Tibial nerve (tissue), 4 donors: ENCODE results near the gene EDAR. TPM values are rescaled to one million over a fixed set of nuclear protein-coding genes. Genes with fewer than 3 reads are reported as not detected.

Experiments
- DNase-seq, 2 donors: peaks; one replicate each; pipeline ENCODE4 v3.0.0-alpha.2; 2019; ENCODE audit warnings: low spot score in 2 of 2
- H3K27ac ChIP-seq, 4 donors: fragments of 200-600 bp; sonication (generic) in 3 of 4; one replicate each; pipeline ENCODE4 v1.5.1; 2017 to 2019; ENCODE audit warnings: mild to moderate bottlenecking in 1 of 4
- H3K27me3 ChIP-seq, 2 donors: fragments of 200-600 bp; sonication (generic) in 1 of 2; one replicate each; pipeline versions ENCODE4 v1.5.1 to v1.6.0; 2017 to 2019
- H3K36me3 ChIP-seq, 3 donors: fragments of 200-600 bp; sonication (generic); one replicate each; pipeline ENCODE4 v1.5.1; 2018 to 2019
- H3K4me1 ChIP-seq, 4 donors: fragments of 200-600 bp; sonication (generic) in 3 of 4; one replicate each; pipeline ENCODE4 v1.5.1; 2017 to 2019
- H3K4me3 ChIP-seq, 4 donors: fragments of 200-600 bp; sonication (generic) in 3 of 4; one replicate each; pipeline ENCODE4 v1.5.1; 2017 to 2019; ENCODE audit warnings: mild to moderate bottlenecking in 1 of 4, moderate library complexity in 1 of 4
- H3K9me3 ChIP-seq, 4 donors: fragments of 200-600 bp; sonication (generic) in 3 of 4; one replicate each; pipeline ENCODE4 v1.5.1; 2017 to 2019
- CTCF ChIP-seq, 5 experiments: fragments of 200-600 bp in 3 of 5; fragments of 450-650 bp in 2 of 5; sonication (generic) in 3 of 5; IDR thresholded peaks; one replicate each; pipeline ENCODE4 v1.5.1; 2016 to 2019; ENCODE audit warnings: antibody characterized with exemption in 5 of 5, mild to moderate bottlenecking in 3 of 5, moderate library complexity in 2 of 5
- EP300 ChIP-seq, 2 donors: sonication (generic); formaldehyde crosslinking; IDR thresholded peaks; one replicate each; pipeline ENCODE4 v1.6.1; 2017; ENCODE audit warnings: antibody characterized with exemption in 2 of 2, mild to moderate bottlenecking in 1 of 2
- POLR2A ChIP-seq, 2 donors: fragments of 450-650 bp; IDR thresholded peaks; one replicate each; pipeline ENCODE4 v1.6.1; 2017; ENCODE audit warnings: antibody characterized with exemption in 2 of 2, mild to moderate bottlenecking in 2 of 2, moderate library complexity in 2 of 2
- whole genome bisulfite sequencing, 2 donors: methylation state at CpG; one replicate each; pipeline ENCODE4 v1.1.5; 2018; 5-methylcytosine and 5-hydroxymethylcytosine counted together
- total RNA-seq, 4 donors: library from RNA; depleted of rRNA; stranded (reverse); fragments of >200 nt; gene quantifications; one replicate each; pipeline ENCODE4 v1.1.0, GENCODE V29; 2016

Gene EDAR
- total RNA-seq, 4 donors from 2014 or later, result under 0.01 TPM; not detected in 3

DNA sequence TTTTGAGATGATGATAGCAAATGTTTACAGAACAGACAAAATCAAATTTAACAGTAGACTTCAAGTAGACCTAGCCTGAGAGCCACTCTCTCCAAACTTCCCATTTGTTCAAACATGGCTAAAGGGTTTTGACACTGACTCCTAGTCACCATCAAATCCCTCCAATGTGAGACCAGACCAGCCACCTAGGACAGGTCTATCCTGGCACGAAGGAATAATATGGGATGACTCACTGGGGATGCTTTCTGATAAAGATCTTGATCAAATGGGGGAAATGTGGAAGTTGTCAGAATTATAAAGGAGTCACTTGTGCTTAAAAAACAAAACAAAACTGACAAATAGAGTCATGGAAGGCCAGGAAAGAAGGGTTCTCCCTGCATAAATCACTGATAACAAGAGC lies 95.7 kb downstream of the EDAR start:
- H3K27ac ChIP-seq, result no peak overlapping the region
- H3K36me3 ChIP-seq, result no peaks in the 10 kb centered on the region
- H3K27me3 ChIP-seq, result no peaks in the 10 kb centered on the region
- no peaks in the 10 kb centered on the region for H3K4me1 ChIP-seq
- no peak for DNase-seq
- 76 to 87% methylated on average over 1 of the region's 1 CpG for WGBS, 2 donors
- H3K4me3 ChIP-seq, result no peak overlapping the region
- peaks cover 0 to 31% (median 2%) of the 10 kb centered on the region in 4 donors for H3K9me3 ChIP-seq
- TF ChIP-seq CTCF (IDR thresholded peaks at IDR 0.05) (no peak), EP300 (IDR thresholded peaks at IDR 0.05) (no peak), POLR2A (IDR thresholded peaks at IDR 0.05) (no peak)

GRCh38 chr2:108889907-108890306 lies 99.1 kb downstream of the EDAR start:
- DNase-seq, result no peak
- WGBS, 2 donors, result 81 to 94% methylated on average over 1 of the region's 1 CpG
- peaks cover 0 to 51% (median 5%) of the 10 kb centered on the region in 4 donors for H3K9me3 ChIP-seq
- H3K4me3 ChIP-seq, result no peak overlapping the region
- no peaks in the 10 kb centered on the region for H3K36me3 ChIP-seq
- H3K4me1 ChIP-seq, result no peaks in the 10 kb centered on the region
- no peak overlapping the region for H3K27ac ChIP-seq
- no peaks in the 10 kb centered on the region for H3K27me3 ChIP-seq
- no peak for TF ChIP-seq EP300 (IDR thresholded peaks at IDR 0.05)
- TF ChIP-seq POLR2A (IDR thresholded peaks at IDR 0.05), result no peak
- TF ChIP-seq CTCF (IDR thresholded peaks at IDR 0.05), result no peak

DNA sequence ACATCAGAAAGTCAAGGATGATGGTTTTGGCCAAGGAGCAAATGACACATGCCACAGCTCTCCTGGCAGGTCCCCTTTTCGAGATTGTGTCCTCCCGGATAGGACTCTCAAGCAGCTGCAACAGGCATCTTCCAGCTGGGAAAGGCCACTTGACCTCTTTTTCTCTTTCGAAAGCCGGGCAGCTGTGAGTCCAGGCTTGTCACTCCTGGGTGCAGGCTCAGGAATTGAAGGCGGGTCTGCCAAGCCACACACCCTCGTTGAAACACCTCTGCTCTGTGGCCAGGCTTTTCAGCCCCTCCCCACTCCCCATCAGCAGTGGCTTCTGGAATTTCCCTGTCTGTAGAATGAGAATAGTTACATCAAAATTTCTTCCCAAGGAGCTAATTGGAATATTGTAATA lies 104.4 kb downstream of the EDAR start:
- no peaks in the 10 kb centered on the region for H3K4me1 ChIP-seq
- no peaks in the 10 kb centered on the region for H3K36me3 ChIP-seq
- TF ChIP-seq CTCF (IDR thresholded peaks at IDR 0.05) (no peak), POLR2A (IDR thresholded peaks at IDR 0.05) (no peak), EP300 (IDR thresholded peaks at IDR 0.05) (no peak)
- no peaks in the 10 kb centered on the region for H3K27me3 ChIP-seq
- no peak for DNase-seq
- WGBS, 2 donors, result 53 to 55% methylated on average over 6 of the region's 6 CpGs
- peaks cover 0 to 57% (median 6%) of the 10 kb centered on the region in 4 donors for H3K9me3 ChIP-seq
- no peak overlapping the region for H3K4me3 ChIP-seq
- H3K27ac ChIP-seq, result no peak overlapping the region

DNA sequence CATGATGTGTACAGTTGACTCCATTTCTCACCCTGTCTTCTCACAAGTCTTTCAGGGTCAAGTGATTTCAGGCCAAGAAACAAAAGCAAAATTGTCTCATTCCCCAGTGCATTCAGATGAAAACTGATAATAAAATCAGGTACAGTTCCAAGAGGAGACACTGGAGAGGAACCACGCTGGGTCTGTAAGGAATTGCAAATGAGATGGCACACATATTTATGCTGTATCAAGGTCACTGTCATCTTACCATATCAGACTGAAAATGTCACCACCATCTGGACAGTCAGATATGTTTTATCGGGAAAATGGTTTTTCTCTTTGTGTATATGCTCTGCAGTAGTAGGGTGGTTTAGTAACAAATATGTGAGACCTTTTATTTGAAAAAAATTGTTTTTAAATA lies 110.7 kb downstream of the EDAR start:
- no peaks in the 10 kb centered on the region for H3K27me3 ChIP-seq
- no peak overlapping the region for H3K27ac ChIP-seq
- no peak for DNase-seq
- no peak overlapping the region for H3K4me3 ChIP-seq
- H3K9me3 ChIP-seq, result peaks cover 0 to 30% (median 3%) of the 10 kb centered on the region in 4 donors
- TF ChIP-seq EP300 (IDR thresholded peaks at IDR 0.05) (no peak), POLR2A (IDR thresholded peaks at IDR 0.05) (no peak), CTCF (IDR thresholded peaks at IDR 0.05) (no peak)
- H3K36me3 ChIP-seq, result no peaks in the 10 kb centered on the region
- 48 to 99% methylated on average over 2 of the region's 2 CpGs for WGBS, 2 donors
- no peaks in the 10 kb centered on the region for H3K4me1 ChIP-seq

- no peak for DNase-seq
- 94% methylated on average over 2 of the region's 2 CpGs for WGBS, 2 donors
- no peak for TF ChIP-seq POLR2A (IDR thresholded peaks at IDR 0.05)
- TF ChIP-seq CTCF (IDR thresholded peaks at IDR 0.05), result no peak
- TF ChIP-seq EP300 (IDR thresholded peaks at IDR 0.05), result no peak
- Histone ChIP-seq H3K27ac (no peak overlapping the region), H3K27me3 (no peaks in the 10 kb centered on the region), H3K36me3 (no peaks in the 10 kb centered on the region), H3K4me3 (no peak overlapping the region), H3K9me3 (peaks cover 0 to 22% (median 3%) of the 10 kb centered on the region in 4 donors), H3K4me1 (no peaks in the 10 kb centered on the region)
Measured at GRCh38 chr2:108877506-108877905, 111.5 kb downstream of the EDAR start.
